Measurements from ENCODE around the gene RPAP3. TPM values are rescaled to one million over a fixed set of nuclear protein-coding genes. Genes with fewer than 3 reads are reported as not detected.

The RPAP3 gene
- total and polyA plus RNA-seq, 4 donors, result 5.5 to 8.1 (median 8.0) TPM

GRCh38 chr12:47754881-47755280, 49.1 kb upstream of the RPAP3 start:
- Histone ChIP-seq H3K9me3 (ENCODE audit: control insufficient read depth in 4 of 4, low read length in 3 of 4) (no peaks in the 10 kb centered on the region), H3K27ac (ENCODE audit: low read depth in 1 of 2, low read length in 2 of 2) (no peak overlapping the region), H3K4me1 (ENCODE audit: control insufficient read depth in 4 of 4, insufficient read depth in 4 of 4, low read length in 3 of 4) (peaks cover 0 to 18% (median 9%) of the 10 kb centered on the region in 4 donors), H3K4me3 (ENCODE audit: low read depth in 1 of 3, low read length in 3 of 3) (no peak overlapping the region), H3K36me3 (ENCODE audit: control insufficient read depth in 4 of 4, insufficient read depth in 3 of 4, low read depth in 1 of 4, low read length in 3 of 4) (no peaks in the 10 kb centered on the region), H3K9ac (ENCODE audit: low read depth in 1 of 2, low read length in 2 of 2) (no peak overlapping the region), H3K27me3 (ENCODE audit: control insufficient read depth in 4 of 4, insufficient read depth in 4 of 4, low read length in 3 of 4) (no peaks in the 10 kb centered on the region)
- no peak for DNase-seq (ENCODE audit: low spot score)
- 67% methylated on average over 3 of the region's 3 CpGs for WGBS
- no peak for TF ChIP-seq ZBTB33 (IDR thresholded peaks at IDR 0.05)
- no peak for TF ChIP-seq SP1 (IDR thresholded peaks at IDR 0.05)
- no peak for TF ChIP-seq RXRA (IDR thresholded peaks at IDR 0.05)
- TF ChIP-seq NR2F2 (IDR thresholded peaks at IDR 0.05), result no peak
- no peak for TF ChIP-seq HNF4A (conservative IDR thresholded peaks at IDR 0.05)
- no peak for TF ChIP-seq RAD21 (IDR thresholded peaks at IDR 0.05)
- TF ChIP-seq GABPA (IDR thresholded peaks at IDR 0.05 in 1 of 2, conservative IDR thresholded peaks at IDR 0.05 in 1 of 2), result no peak
- TF ChIP-seq CTCF (IDR thresholded peaks at IDR 0.05; ENCODE audit: low read depth, low read length, missing input control), result no peak
- TF ChIP-seq REST (IDR thresholded peaks at IDR 0.05), result no peak
- no peak for TF ChIP-seq ATF3 (IDR thresholded peaks at IDR 0.05)
- TF ChIP-seq HNF4G (IDR thresholded peaks at IDR 0.05), result no peak
- no peak for TF ChIP-seq FOXA2 (IDR thresholded peaks at IDR 0.05)
- TF ChIP-seq FOXA1 (IDR thresholded peaks at IDR 0.05), result no peak
- TF ChIP-seq TAF1 (conservative IDR thresholded peaks at IDR 0.05), result no peak
- TF ChIP-seq EGR1 (IDR thresholded peaks at IDR 0.05; ENCODE audit: low read depth in 2 of 2), result no peak
- TF ChIP-seq YY1 (IDR thresholded peaks at IDR 0.05), result no peak

- no peak for DNase-seq (ENCODE audit: low spot score)
- Histone ChIP-seq H3K27ac (ENCODE audit: low read depth in 1 of 2, low read length in 2 of 2) (no peak overlapping the region), H3K4me3 (ENCODE audit: low read depth in 1 of 3, low read length in 3 of 3) (no peak overlapping the region), H3K4me1 (ENCODE audit: control insufficient read depth in 4 of 4, insufficient read depth in 4 of 4, low read length in 3 of 4) (peaks cover 0 to 11% (median 6%) of the 10 kb centered on the region in 4 donors), H3K9me3 (ENCODE audit: control insufficient read depth in 4 of 4, low read length in 3 of 4) (no peaks in the 10 kb centered on the region), H3K27me3 (ENCODE audit: control insufficient read depth in 4 of 4, insufficient read depth in 4 of 4, low read length in 3 of 4) (no peaks in the 10 kb centered on the region), H3K36me3 (ENCODE audit: control insufficient read depth in 4 of 4, insufficient read depth in 3 of 4, low read depth in 1 of 4, low read length in 3 of 4) (no peaks in the 10 kb centered on the region), H3K9ac (ENCODE audit: low read depth in 1 of 2, low read length in 2 of 2) (no peak overlapping the region)
- 95% methylated on average over 4 of the region's 4 CpGs for WGBS
- TF ChIP-seq FOXA2 (IDR thresholded peaks at IDR 0.05), result no peak
- TF ChIP-seq EGR1 (IDR thresholded peaks at IDR 0.05; ENCODE audit: low read depth in 2 of 2), result no peak
- TF ChIP-seq HNF4G (IDR thresholded peaks at IDR 0.05), result no peak
- no peak for TF ChIP-seq CTCF (IDR thresholded peaks at IDR 0.05; ENCODE audit: low read depth, low read length, missing input control)
- TF ChIP-seq MAX (IDR thresholded peaks at IDR 0.05), result no peak
- no peak for TF ChIP-seq YY1 (IDR thresholded peaks at IDR 0.05)
- TF ChIP-seq REST (IDR thresholded peaks at IDR 0.05), result no peak
Measured at GRCh38 chr12:47754126-47754525, 48.3 kb upstream of the RPAP3 start.
